HL-60 (cell line): ENCODE measurements around the gene LRRC8C.

ENCODE experiments used
- CTCF ChIP-seq: IDR thresholded peaks from one replicate; pipeline ENCODE4 v1.5.1; 2011; ENCODE audit warnings: low read length, control low read depth, inconsistent platforms; ENCODE audit not compliant: insufficient read depth
- POLR2AphosphoS5 ChIP-seq: IDR thresholded peaks from 2 replicates; pipeline ENCODE4 v1.6.1; 2012; ENCODE audit warnings: low read depth

GRCh38 chr1:89708751-89709375, 75.9 kb downstream of the LRRC8C start:
- TF ChIP-seq CTCF (no peak), POLR2AphosphoS5 (no peak)
